Mesendoderm (in vitro differentiated cells): ENCODE measurements around the gene NKX1-2. TPM values are rescaled to one million over a fixed set of nuclear protein-coding genes. Genes with fewer than 3 reads are reported as not detected.

ENCODE experiments used
- DNase-seq: peaks from one replicate; pipeline ENCODE4 v3.0.0; 2013
- H2AK5ac ChIP-seq: 2 replicates; pipeline ENCODE4 v1.6.1; 2013; ENCODE audit warnings: low read length, inconsistent platforms
- H2BK120ac ChIP-seq: 2 replicates; pipeline ENCODE4 v1.6.1; 2013; ENCODE audit warnings: low read depth, mild to moderate bottlenecking, low read length, moderate library complexity, mixed read lengths
- H2BK15ac ChIP-seq: replicated peaks from 2 replicates; pipeline ENCODE4 v1.6.1; 2013; ENCODE audit warnings: low read depth, mild to moderate bottlenecking, moderate library complexity
- H2BK5ac ChIP-seq: 2 replicates; pipeline ENCODE4 v1.6.1; 2013; ENCODE audit warnings: low read length, inconsistent platforms
- H3K18ac ChIP-seq: 2 replicates; pipeline ENCODE4 v1.6.1; 2013; ENCODE audit warnings: mild to moderate bottlenecking, low read length, mixed read lengths
- H3K23ac ChIP-seq: one replicate; pipeline ENCODE4 v1.6.1; 2013; ENCODE audit warnings: low read length
- H3K27ac ChIP-seq: 2 replicates; pipeline ENCODE4 v1.5.1; 2013; ENCODE audit warnings: low read depth, mild to moderate bottlenecking, inconsistent platforms, low read length, moderate library complexity
- H3K27me3 ChIP-seq: 2 replicates; pipeline ENCODE4 v1.6.1; 2013; ENCODE audit warnings: low read length, control low read depth, mild to moderate bottlenecking, inconsistent platforms; ENCODE audit not compliant: insufficient read depth, poor library complexity
- H3K36me3 ChIP-seq: 2 replicates; pipeline ENCODE4 v1.6.1; 2013; ENCODE audit warnings: low read length, inconsistent platforms; ENCODE audit not compliant: control insufficient read depth, insufficient read depth
- H3K4ac ChIP-seq: one replicate; pipeline ENCODE4 v1.6.1; 2013; ENCODE audit warnings: low read depth, mild to moderate bottlenecking, low read length, moderate library complexity
- H3K4me1 ChIP-seq: 2 replicates; pipeline ENCODE4 v1.6.1; 2013; ENCODE audit warnings: low read depth, low read length, inconsistent platforms; ENCODE audit not compliant: control insufficient read depth
- H3K4me2 ChIP-seq: 2 replicates; pipeline ENCODE4 v1.6.1; 2013; ENCODE audit warnings: low read length
- H3K4me3 ChIP-seq: 2 replicates; pipeline ENCODE4 v1.5.1; 2013; ENCODE audit warnings: mild to moderate bottlenecking, low read length
- H3K56ac ChIP-seq: one replicate; pipeline ENCODE4 v1.6.1; 2013; ENCODE audit warnings: low read length
- H3K79me1 ChIP-seq: 2 replicates; pipeline ENCODE4 v1.6.1; 2013; ENCODE audit warnings: low read length, inconsistent platforms
- H3K79me2 ChIP-seq: 2 replicates; pipeline ENCODE4 v1.6.1; 2013; ENCODE audit warnings: mild to moderate bottlenecking, low read length; ENCODE audit not compliant: control insufficient read depth, insufficient read depth
- H3K9ac ChIP-seq: 2 replicates; pipeline ENCODE4 v1.6.1; 2013; ENCODE audit warnings: low read length, inconsistent platforms
- H4K5ac ChIP-seq: one replicate; pipeline ENCODE4 v1.6.1; 2013; ENCODE audit warnings: low read length
- H4K8ac ChIP-seq: one replicate; pipeline ENCODE4 v1.6.1; 2013; ENCODE audit warnings: low read depth, mild to moderate bottlenecking, control low read depth, low read length, moderate library complexity
- WGBS: extraction: QIAGEN DNeasy Blood & Tissue Kit; methylation state at CpG from one replicate; pipeline ENCODE4 v1.1.7; 2013; ENCODE audit warnings: low lambda C conversion rate, missing lambda C conversion rate; ENCODE audit not compliant: insufficient coverage; ENCODE audit errors: extremely low coverage; 5-methylcytosine and 5-hydroxymethylcytosine counted together
- polyA plus RNA-seq, 2 experiments: library from polyadenylated mRNA; stranded (reverse); fragments of 200-250 nt; gene quantifications; one replicate each; pipeline ENCODE4 v1.2.3, GENCODE V29; 2013

Gene NKX1-2
- polyA plus RNA-seq (2013, experiment 1 of 2): 53.0 TPM
- polyA plus RNA-seq (2013, experiment 2 of 2): 54.5 TPM

GRCh38 chr10:124450012-124450782 lies at the start of gene NKX1-2:
Gene NKX1-2, minus strand, starts transcription at chr10:124450035. Its CDS starts 92 bp downstream, at chr10:124449943.
- no peaks in the 10 kb centered on the region for H3K36me3 ChIP-seq
- peak within 1 kb of the TSS; percentile 87 for H3K4ac ChIP-seq
- peak; percentile 89 for DNase-seq
- peaks cover 23% of the 10 kb centered on the region for H3K79me2 ChIP-seq
- peak within 1 kb of the TSS; percentile 88 for H3K56ac ChIP-seq
- peak within 1 kb of the TSS; percentile 68 for H3K4me3 ChIP-seq
- peaks cover 5% of the 10 kb centered on the region for H3K79me1 ChIP-seq
- peak within 1 kb of the TSS; percentile 76 for H3K4me2 ChIP-seq
- H2AK5ac ChIP-seq: no peak within 1 kb of the TSS
- peak within 1 kb of the TSS; percentile 84 for H3K9ac ChIP-seq
- H3K27ac ChIP-seq: peak within 1 kb of the TSS; percentile 93
- H3K18ac ChIP-seq: peak within 1 kb of the TSS; percentile 89
- H4K5ac ChIP-seq: no peak within 1 kb of the TSS
- peak within 1 kb of the TSS; percentile 83 for H3K23ac ChIP-seq
- peak within 1 kb of the TSS; percentile 56 for H2BK5ac ChIP-seq
- no peak within 1 kb of the TSS for H2BK15ac ChIP-seq
- no CpG with 5 or more reads among the region's 57 CpGs for WGBS
- H4K8ac ChIP-seq: no peak within 1 kb of the TSS
- H3K27me3 ChIP-seq: no peaks in the 10 kb centered on the region
- H3K4me1 ChIP-seq: peaks cover 15% of the 10 kb centered on the region
- peak within 1 kb of the TSS; percentile 88 for H2BK120ac ChIP-seq

- Histone ChIP-seq H3K27ac (no peak overlapping the region), H4K8ac (no peak overlapping the region), H3K56ac (no peak overlapping the region), H3K4me1 (no peaks in the 10 kb centered on the region), H4K5ac (no peak overlapping the region), H3K4ac (no peak overlapping the region), H3K4me2 (no peak overlapping the region), H3K23ac (no peak overlapping the region), H2BK5ac (no peak overlapping the region), H3K4me3 (no peak overlapping the region), H3K79me2 (no peaks in the 10 kb centered on the region), H3K36me3 (peaks cover 4% of the 10 kb centered on the region), H3K18ac (no peak overlapping the region), H2AK5ac (no peak overlapping the region), H3K79me1 (no peaks in the 10 kb centered on the region), H2BK120ac (no peak overlapping the region), H3K27me3 (no peaks in the 10 kb centered on the region), H2BK15ac (no peak overlapping the region), H3K9ac (no peak overlapping the region)
- no peak for DNase-seq
- WGBS: no CpG with 5 or more reads among the region's 8 CpGs
Measured at GRCh38 chr10:124498056-124498455, 48.2 kb upstream of the NKX1-2 start.

DNA sequence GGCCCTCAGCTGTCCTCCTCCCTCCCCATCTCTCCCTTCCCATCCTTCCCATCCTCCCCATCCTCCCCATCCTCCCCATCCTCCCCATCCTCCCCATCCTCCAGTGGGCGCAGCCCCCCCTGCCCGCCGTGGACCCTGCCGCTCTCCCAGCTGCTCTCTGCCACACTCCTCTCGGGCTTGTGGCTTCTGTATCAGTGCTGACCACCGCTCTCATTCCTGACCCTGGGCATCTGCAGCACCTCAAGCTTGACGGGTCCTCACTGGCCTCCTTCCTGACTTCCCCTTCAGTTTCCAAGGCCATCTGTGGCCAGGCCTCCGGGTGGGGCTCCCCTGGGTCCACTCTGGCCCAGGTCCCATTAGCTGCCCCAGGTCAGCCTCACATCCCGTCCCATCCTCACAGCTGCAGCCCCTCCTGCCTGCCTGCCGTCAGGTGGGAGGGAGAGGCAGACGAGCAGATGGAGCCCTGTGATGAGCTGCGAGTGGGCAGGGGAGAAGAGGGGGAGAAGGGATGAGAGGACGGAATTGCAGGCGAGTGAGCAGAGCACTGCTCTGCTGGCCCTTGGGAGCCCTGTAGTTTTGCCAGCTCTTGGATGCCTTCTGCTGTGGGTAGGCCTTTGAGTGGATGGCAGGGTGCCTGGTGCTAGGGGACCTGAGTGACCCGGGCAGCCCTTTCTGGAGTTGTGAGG lies 47.5 kb upstream of the NKX1-2 start:
- no peak overlapping the region for H3K4ac ChIP-seq

DNA sequence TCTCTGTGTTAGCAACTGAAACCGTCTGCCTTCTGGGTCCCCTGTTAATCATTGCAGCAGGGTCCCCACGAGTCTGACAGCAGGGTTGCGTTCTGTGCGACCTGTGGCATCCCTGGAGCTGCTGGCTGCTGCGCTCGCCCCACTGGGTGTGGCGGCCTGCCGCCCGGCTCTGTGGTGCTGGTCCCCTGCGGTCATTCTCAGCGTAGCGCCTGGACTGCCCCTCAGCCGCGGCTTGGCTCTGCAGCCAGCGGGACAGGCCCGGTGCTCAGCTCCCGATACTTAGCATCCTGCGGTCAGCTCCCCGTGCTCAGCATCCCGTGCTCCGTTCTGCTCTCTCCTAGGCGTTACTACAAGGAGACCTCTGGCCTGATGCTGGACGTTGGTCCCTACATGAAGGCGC lies 46.8 kb upstream of the NKX1-2 start:
- Histone ChIP-seq H3K9ac (no peak overlapping the region), H3K4me2 (no peak overlapping the region), H3K79me2 (no peaks in the 10 kb centered on the region), H3K56ac (no peak overlapping the region), H3K79me1 (no peaks in the 10 kb centered on the region), H3K18ac (no peak overlapping the region), H3K4me3 (no peak overlapping the region), H2BK120ac (no peak overlapping the region), H2BK15ac (no peak overlapping the region), H3K27ac (no peak overlapping the region), H3K36me3 (peaks cover 4% of the 10 kb centered on the region), H2AK5ac (no peak overlapping the region), H3K27me3 (no peaks in the 10 kb centered on the region), H3K23ac (no peak overlapping the region), H4K8ac (no peak overlapping the region), H4K5ac (no peak overlapping the region), H2BK5ac (no peak overlapping the region), H3K4me1 (no peaks in the 10 kb centered on the region), H3K4ac (no peak overlapping the region)
- WGBS: no CpG with 5 or more reads among the region's 24 CpGs
- no peak for DNase-seq

More for the DNA sequence above, 47.5 kb upstream of the NKX1-2 start:
- Histone ChIP-seq H3K23ac (no peak overlapping the region), H4K8ac (no peak overlapping the region), H2BK120ac (no peak overlapping the region), H2BK5ac (no peak overlapping the region), H3K18ac (no peak overlapping the region), H3K79me1 (no peaks in the 10 kb centered on the region), H3K56ac (no peak overlapping the region), H3K4me3 (no peak overlapping the region), H2BK15ac (no peak overlapping the region), H4K5ac (no peak overlapping the region), H3K27ac (no peak overlapping the region), H3K4me2 (no peak overlapping the region), H2AK5ac (no peak overlapping the region), H3K9ac (no peak overlapping the region), H3K27me3 (no peaks in the 10 kb centered on the region), H3K4me1 (no peaks in the 10 kb centered on the region), H3K36me3 (peaks cover 4% of the 10 kb centered on the region), H3K79me2 (no peaks in the 10 kb centered on the region)
- no CpG with 5 or more reads among the region's 15 CpGs for WGBS
- DNase-seq: no peak

DNA sequence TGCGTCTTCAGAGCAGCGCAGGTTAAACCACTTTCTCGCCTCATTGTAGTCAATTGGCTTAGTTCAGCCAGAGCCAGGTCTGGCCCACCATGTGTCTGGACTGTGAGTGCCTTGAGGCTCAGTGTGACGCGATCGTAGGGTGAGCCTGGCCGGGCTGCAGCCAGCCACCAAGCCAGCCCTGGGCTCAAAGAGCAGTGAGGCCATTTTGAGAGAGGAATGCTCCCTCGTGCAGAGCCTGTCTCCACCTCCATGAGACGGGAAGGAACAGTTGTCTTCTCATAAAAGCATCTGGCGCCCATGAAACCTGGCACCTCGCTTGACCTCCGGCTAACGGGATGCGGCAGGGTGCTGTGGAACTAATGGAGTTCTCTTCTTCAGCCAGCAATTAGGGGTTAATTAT lies 46.3 kb upstream of the NKX1-2 start:
- no peak overlapping the region for H3K9ac ChIP-seq
- H3K79me2 ChIP-seq: no peaks in the 10 kb centered on the region
- no peaks in the 10 kb centered on the region for H3K79me1 ChIP-seq
- H4K8ac ChIP-seq: no peak overlapping the region
- no peaks in the 10 kb centered on the region for H3K4me1 ChIP-seq
- peak; percentile 19 for DNase-seq
- H3K4ac ChIP-seq: no peak overlapping the region
- H2BK5ac ChIP-seq: no peak overlapping the region
- no peak overlapping the region for H3K4me2 ChIP-seq
- no peak overlapping the region for H2BK120ac ChIP-seq
- H4K5ac ChIP-seq: no peak overlapping the region
- H2BK15ac ChIP-seq: no peak overlapping the region
- no peak overlapping the region for H3K23ac ChIP-seq
- peaks cover 4% of the 10 kb centered on the region for H3K36me3 ChIP-seq
- no peak overlapping the region for H3K56ac ChIP-seq
- H3K4me3 ChIP-seq: no peak overlapping the region
- H3K27me3 ChIP-seq: no peaks in the 10 kb centered on the region
- no CpG with 5 or more reads among the region's 14 CpGs for WGBS
- H3K27ac ChIP-seq: no peak overlapping the region
- H3K18ac ChIP-seq: no peak overlapping the region
- no peak overlapping the region for H2AK5ac ChIP-seq
